IMR-90 (cell line): ENCODE data around the gene A4GALT.

Experiments
- RFX5 ChIP-seq: IDR thresholded peaks from 2 replicates; pipeline ENCODE4 v1.8.0; 2012; ENCODE audit warnings: low read depth, mild to moderate bottlenecking, low read length, moderate library complexity
- TF ChIP-seq, protein P1 (sequence below): conservative IDR thresholded peaks from 2 replicates; pipeline ENCODE4 v1.5.1; 2012; ENCODE audit warnings: mild to moderate bottlenecking, low read depth, low read length, improper control_type of control experiment

DNA sequence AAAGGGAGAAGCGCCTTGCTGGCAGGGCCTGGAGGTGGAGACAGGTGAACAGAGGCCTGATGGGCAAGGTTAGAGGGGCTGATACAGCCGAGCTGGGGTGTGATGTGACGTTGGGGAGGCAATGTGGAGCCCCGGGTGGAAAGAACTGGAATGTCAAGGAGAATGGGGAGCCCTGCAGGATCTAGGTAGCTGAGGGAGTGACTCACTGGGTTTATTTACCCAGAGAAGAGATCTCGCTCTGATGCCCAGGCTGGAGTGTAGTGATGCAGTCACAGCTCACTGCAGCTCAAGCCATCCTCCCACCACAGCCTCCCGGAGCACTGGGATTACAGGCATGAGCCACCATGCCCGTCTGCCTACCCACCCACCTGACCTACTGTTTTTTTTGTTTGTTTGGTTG, 69.5 kb downstream of the A4GALT start:
- TF ChIP-seq, protein P1, sequence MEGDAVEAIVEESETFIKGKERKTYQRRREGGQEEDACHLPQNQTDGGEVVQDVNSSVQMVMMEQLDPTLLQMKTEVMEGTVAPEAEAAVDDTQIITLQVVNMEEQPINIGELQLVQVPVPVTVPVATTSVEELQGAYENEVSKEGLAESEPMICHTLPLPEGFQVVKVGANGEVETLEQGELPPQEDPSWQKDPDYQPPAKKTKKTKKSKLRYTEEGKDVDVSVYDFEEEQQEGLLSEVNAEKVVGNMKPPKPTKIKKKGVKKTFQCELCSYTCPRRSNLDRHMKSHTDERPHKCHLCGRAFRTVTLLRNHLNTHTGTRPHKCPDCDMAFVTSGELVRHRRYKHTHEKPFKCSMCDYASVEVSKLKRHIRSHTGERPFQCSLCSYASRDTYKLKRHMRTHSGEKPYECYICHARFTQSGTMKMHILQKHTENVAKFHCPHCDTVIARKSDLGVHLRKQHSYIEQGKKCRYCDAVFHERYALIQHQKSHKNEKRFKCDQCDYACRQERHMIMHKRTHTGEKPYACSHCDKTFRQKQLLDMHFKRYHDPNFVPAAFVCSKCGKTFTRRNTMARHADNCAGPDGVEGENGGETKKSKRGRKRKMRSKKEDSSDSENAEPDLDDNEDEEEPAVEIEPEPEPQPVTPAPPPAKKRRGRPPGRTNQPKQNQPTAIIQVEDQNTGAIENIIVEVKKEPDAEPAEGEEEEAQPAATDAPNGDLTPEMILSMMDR: no peak; the same call in 1 of the 2 replicates
- TF ChIP-seq RFX5: no peak
